Keratinocyte (primary cell): ENCODE measurements around the gene UTY. TPM values are rescaled to one million over a fixed set of nuclear protein-coding genes. Genes with fewer than 3 reads are reported as not detected.

Source experiments
- DNase-seq: peaks from one replicate; pipeline ENCODE4 v3.0.0-alpha.2; 2011; ENCODE audit warnings: low read depth, missing footprints, low spot score
- FAIRE-seq: peaks from 2 replicates; lab custom pipeline; 2011; peaks lifted over from hg19 to GRCh38; lab: Jason Lieb, UNC
- H2AFZ ChIP-seq: 2 replicates; pipeline ENCODE4 v1.6.0; 2012; ENCODE audit warnings: low read length, control low read depth, inconsistent platforms; ENCODE audit not compliant: control insufficient read depth
- H3K27ac ChIP-seq: 2 replicates; pipeline ENCODE4 v1.5.1; 2011; ENCODE audit warnings: low read length; ENCODE audit not compliant: control insufficient read depth, insufficient read depth
- H3K27me3 ChIP-seq: 3 replicates; pipeline ENCODE4 v1.6.0; 2011; ENCODE audit warnings: low read length; ENCODE audit not compliant: control insufficient read depth, insufficient read depth; ENCODE audit errors: extremely low read depth
- H3K36me3 ChIP-seq, 2 experiments: 2 replicates in 1 of 2; 3 replicates in 1 of 2; pipeline ENCODE4 v1.5.1; 2011; ENCODE audit warnings: low read length in 2 of 2, mild to moderate bottlenecking in 1 of 2; ENCODE audit not compliant: control insufficient read depth in 2 of 2, insufficient read depth in 2 of 2; ENCODE audit errors: extremely low read depth in 1 of 2
- H3K4me1 ChIP-seq: 3 replicates; pipeline ENCODE4 v1.5.1; 2011; ENCODE audit warnings: low read length; ENCODE audit not compliant: control insufficient read depth, insufficient read depth; ENCODE audit errors: extremely low read depth
- H3K4me2 ChIP-seq: 3 replicates; pipeline ENCODE4 v1.6.0; 2011; ENCODE audit warnings: low read depth, low read length; ENCODE audit not compliant: control insufficient read depth, insufficient read depth; ENCODE audit errors: extremely low read depth
- H3K4me3 ChIP-seq, 3 experiments: fragments of 200-600 bp in 1 of 3; sonication (generic) in 1 of 3; 2 replicates in 2 of 3; 3 replicates in 1 of 3; pipeline ENCODE4 v1.5.1; 2011 to 2016; ENCODE audit warnings: low read length in 3 of 3, mild to moderate bottlenecking in 3 of 3, control low read depth in 2 of 3, inconsistent platforms in 1 of 3, low read depth in 1 of 3, mixed read lengths in 1 of 3, mixed run types in 1 of 3, moderate library complexity in 1 of 3; ENCODE audit not compliant: control insufficient read depth in 2 of 3, insufficient read depth in 2 of 3; ENCODE audit errors: extremely low read depth in 1 of 3
- H3K79me2 ChIP-seq: 2 replicates; pipeline ENCODE4 v1.6.0; 2012; ENCODE audit warnings: low read length; ENCODE audit not compliant: control insufficient read depth, insufficient read depth
- H3K9ac ChIP-seq: 3 replicates; pipeline ENCODE4 v1.6.0; 2011; ENCODE audit warnings: low read length; ENCODE audit not compliant: control insufficient read depth, insufficient read depth; ENCODE audit errors: extremely low read depth
- H3K9me1 ChIP-seq: 3 replicates; pipeline ENCODE4 v1.6.0; 2011; ENCODE audit warnings: low read length; ENCODE audit not compliant: control insufficient read depth, insufficient read depth; ENCODE audit errors: extremely low read depth
- H3K9me3 ChIP-seq: 2 replicates; pipeline ENCODE4 v1.5.1; 2012; ENCODE audit warnings: low read depth, low read length; ENCODE audit not compliant: control insufficient read depth
- H4K20me1 ChIP-seq: 3 replicates; pipeline ENCODE4 v1.6.0; 2011; ENCODE audit warnings: low read length; ENCODE audit not compliant: control insufficient read depth, insufficient read depth; ENCODE audit errors: extremely low read depth
- EZH2 ChIP-seq: IDR thresholded peaks from one replicate; pipeline ENCODE4 v1.6.1; 2012; ENCODE audit warnings: inconsistent platforms, mild to moderate bottlenecking, low read length, moderate library complexity
- dilution Hi-C: fragments of 300-500 bp; cut with MboI; formaldehyde crosslinking; loops from one replicate; pipeline ENCODE4 v1.7.0; 2020; ENCODE audit warnings: low sequenced_read_pairs; ENCODE audit not compliant: extremely low pct_ligation_motif_present
- polyA plus RNA-seq, 5 experiments: library from polyadenylated mRNA; depleted of rRNA in 3 of 5; stranded (reverse) in 3 of 5; stranded (forward) in 1 of 5; unstranded in 1 of 5; fragments of >200 nt; gene quantifications; 1 replicate in 1 of 5; 2 replicates in 3 of 5; 3 replicates in 1 of 5; pipeline versions ENCODE4 v1.2.1 to v1.2.3, GENCODE V29; 2011 to 2012; ENCODE audit warnings: missing spikeins in 2 of 5, low read depth in 1 of 5, low replicate concordance in 1 of 5
- TF ChIP-seq, protein P1 (sequence below), 3 experiments: IDR thresholded peaks in 1 of 3; conservative IDR thresholded peaks in 1 of 3; optimal IDR thresholded peaks in 1 of 3; 2 replicates in 2 of 3; 3 replicates in 1 of 3; pipeline versions ENCODE3 to v1.5.1; 2011; ENCODE audit warnings: low read length in 3 of 3, mild to moderate bottlenecking in 3 of 3, moderate library complexity in 2 of 3, control low read depth in 1 of 3, inconsistent platforms in 1 of 3; ENCODE audit not compliant: insufficient read depth in 2 of 3; ENCODE audit errors: extremely low read depth in 1 of 3

The UTY gene
- polyA plus RNA-seq, 1 donor (not counting 4 experiments of a cell fraction or from before 2014, with no cell fraction given), result not detected

DNA sequence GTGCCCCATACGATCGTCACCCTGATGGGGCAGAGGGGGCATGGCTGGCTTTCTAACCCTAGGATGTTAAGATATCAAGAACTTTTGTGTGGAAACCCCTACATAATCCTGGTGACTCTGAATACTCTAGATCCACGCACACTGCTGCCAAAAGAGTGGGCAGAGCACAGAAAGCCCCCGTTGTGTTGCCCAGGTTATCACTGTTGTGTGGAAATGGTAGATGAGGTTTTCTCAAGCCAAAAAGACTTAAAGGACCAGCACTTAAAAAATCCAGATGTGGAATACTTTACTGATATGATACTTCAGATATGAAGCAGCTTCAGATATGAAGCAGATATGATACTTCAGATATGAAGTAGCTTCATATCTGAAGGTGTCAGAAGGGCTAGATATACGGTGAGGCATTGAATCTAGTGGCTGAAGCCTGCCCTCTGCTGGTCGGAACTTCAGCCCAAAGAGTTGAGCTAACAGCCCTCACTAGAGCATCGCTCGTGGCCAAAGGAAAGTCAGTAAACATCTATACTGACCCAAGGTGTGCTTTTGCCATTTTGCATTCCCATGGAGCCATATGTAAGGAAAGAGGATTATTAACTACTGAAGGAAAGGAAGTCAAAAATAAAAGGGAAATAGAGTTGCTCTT lies 136.4 kb downstream of the UTY start:
- DNase-seq (no peak), FAIRE-seq (no peak)
- dilution Hi-C loops, result no loop called here
- no peak overlapping the region for H3K9ac ChIP-seq
- no peaks in the 10 kb centered on the region for H3K4me1 ChIP-seq
- no peaks in the 10 kb centered on the region for H3K79me2 ChIP-seq
- no peaks in the 10 kb centered on the region for H3K9me3 ChIP-seq
- no peak overlapping the region for H3K4me2 ChIP-seq
- no peak overlapping the region for H3K4me3 ChIP-seq
- H3K36me3 ChIP-seq, result no peaks in the 10 kb centered on the region
- no peaks in the 10 kb centered on the region for H4K20me1 ChIP-seq
- H2AFZ ChIP-seq, result no peak overlapping the region
- H3K27me3 ChIP-seq, result no peaks in the 10 kb centered on the region
- H3K27ac ChIP-seq, result no peak overlapping the region
- no peak for TF ChIP-seq EZH2
- TF ChIP-seq, protein P1, sequence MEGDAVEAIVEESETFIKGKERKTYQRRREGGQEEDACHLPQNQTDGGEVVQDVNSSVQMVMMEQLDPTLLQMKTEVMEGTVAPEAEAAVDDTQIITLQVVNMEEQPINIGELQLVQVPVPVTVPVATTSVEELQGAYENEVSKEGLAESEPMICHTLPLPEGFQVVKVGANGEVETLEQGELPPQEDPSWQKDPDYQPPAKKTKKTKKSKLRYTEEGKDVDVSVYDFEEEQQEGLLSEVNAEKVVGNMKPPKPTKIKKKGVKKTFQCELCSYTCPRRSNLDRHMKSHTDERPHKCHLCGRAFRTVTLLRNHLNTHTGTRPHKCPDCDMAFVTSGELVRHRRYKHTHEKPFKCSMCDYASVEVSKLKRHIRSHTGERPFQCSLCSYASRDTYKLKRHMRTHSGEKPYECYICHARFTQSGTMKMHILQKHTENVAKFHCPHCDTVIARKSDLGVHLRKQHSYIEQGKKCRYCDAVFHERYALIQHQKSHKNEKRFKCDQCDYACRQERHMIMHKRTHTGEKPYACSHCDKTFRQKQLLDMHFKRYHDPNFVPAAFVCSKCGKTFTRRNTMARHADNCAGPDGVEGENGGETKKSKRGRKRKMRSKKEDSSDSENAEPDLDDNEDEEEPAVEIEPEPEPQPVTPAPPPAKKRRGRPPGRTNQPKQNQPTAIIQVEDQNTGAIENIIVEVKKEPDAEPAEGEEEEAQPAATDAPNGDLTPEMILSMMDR (optimal IDR thresholded peaks at IDR 0.05 in 1 of 3, IDR thresholded peaks at IDR 0.05 in 1 of 3, conservative IDR thresholded peaks at IDR 0.05 in 1 of 3; ENCODE audit: extremely low read depth in 1 of 3, insufficient read depth in 2 of 3, low read length in 3 of 3), result no peak
- no peaks in the 10 kb centered on the region for H3K9me1 ChIP-seq

DNA sequence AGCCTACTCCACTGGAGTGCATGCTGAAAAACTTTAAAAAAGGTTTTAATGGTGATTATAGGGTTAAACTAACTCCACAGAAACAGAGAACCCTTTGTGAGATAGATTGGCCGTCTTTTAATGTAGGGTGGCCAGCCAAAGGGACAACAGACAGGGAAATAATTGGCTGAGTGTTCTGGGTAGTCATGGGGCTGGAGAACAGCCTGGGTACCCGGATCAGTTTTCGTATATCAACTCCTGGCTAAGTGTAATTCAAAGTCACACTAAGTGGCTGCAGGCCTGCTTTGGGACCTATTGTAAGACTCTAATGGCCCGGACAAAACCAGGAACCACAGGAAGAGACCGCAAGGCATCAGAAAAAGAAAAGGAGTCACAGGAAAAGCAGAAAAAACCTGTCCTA lies 139.9 kb downstream of the UTY start:
- no peaks in the 10 kb centered on the region for H4K20me1 ChIP-seq
- no peak overlapping the region for H2AFZ ChIP-seq
- TF ChIP-seq EZH2, result no peak
- TF ChIP-seq, protein P1 (optimal IDR thresholded peaks at IDR 0.05 in 1 of 3, IDR thresholded peaks at IDR 0.05 in 1 of 3, conservative IDR thresholded peaks at IDR 0.05 in 1 of 3; ENCODE audit: extremely low read depth in 1 of 3, insufficient read depth in 2 of 3, low read length in 3 of 3), result no peak
- H3K4me3 ChIP-seq, result no peak overlapping the region
- no peak for DNase-seq
- H3K4me1 ChIP-seq, result no peaks in the 10 kb centered on the region
- FAIRE-seq, result no peak
- no peaks in the 10 kb centered on the region for H3K9me3 ChIP-seq
- no peaks in the 10 kb centered on the region for H3K27me3 ChIP-seq
- H3K9ac ChIP-seq, result no peak overlapping the region
- no peaks in the 10 kb centered on the region for H3K36me3 ChIP-seq
- dilution Hi-C loops, result no loop called here
- H3K27ac ChIP-seq, result no peak overlapping the region
- no peaks in the 10 kb centered on the region for H3K9me1 ChIP-seq
- no peak overlapping the region for H3K4me2 ChIP-seq
- H3K79me2 ChIP-seq, result no peaks in the 10 kb centered on the region
